IgD-negative memory B cell (primary cell): ENCODE data around the gene EVI5. TPM values are rescaled to one million over a fixed set of nuclear protein-coding genes. Genes with fewer than 3 reads are reported as not detected.
A peak's percentile ranks its signal among the peaks of the same experiment; 100 is the strongest.
"Not testable (repeated sequence)": the region's sequence is repeated elsewhere in the genome, so short reads cannot be mapped to it uniquely, and the experiment has no call there.

Experiments
- H3K27ac Mint-ChIP-seq, 3 donors: one replicate each; pipeline ENCODE4 v1.8.0; 2020 to 2022; ENCODE audit warnings: mild to moderate bottlenecking in 3 of 3, mixed read lengths in 3 of 3, moderate library complexity in 1 of 3
- H3K27me3 Mint-ChIP-seq: one replicate; pipeline ENCODE4 v1.8.0; 2021; ENCODE audit warnings: mixed read lengths
- H3K36me3 Mint-ChIP-seq: one replicate; pipeline ENCODE4 v1.8.0; 2020; ENCODE audit warnings: mild to moderate bottlenecking, mixed read lengths
- H3K4me1 Mint-ChIP-seq, 3 donors: one replicate each; pipeline ENCODE4 v1.8.0; 2020 to 2022; ENCODE audit warnings: mixed read lengths in 3 of 3, mild to moderate bottlenecking in 1 of 3
- H3K4me3 Mint-ChIP-seq, 4 donors: one replicate each; pipeline ENCODE4 v1.8.0; 2020 to 2022; ENCODE audit warnings: mild to moderate bottlenecking in 4 of 4, mixed read lengths in 4 of 4, moderate library complexity in 3 of 4
- H3K9me3 Mint-ChIP-seq, 3 donors: one replicate each; pipeline ENCODE4 v1.8.0; 2020 to 2021; ENCODE audit warnings: mixed read lengths in 3 of 3, mild to moderate bottlenecking in 1 of 3
- polyA plus RNA-seq: library from polyadenylated mRNA; unstranded; fragments of 300-500 nt; fragmentation: Illumina TruSeq; gene quantifications from one replicate; pipeline ENCODE4 v1.2.3, GENCODE V29; 2021

Gene EVI5
- polyA plus RNA-seq, 1 donor from 2014 or later: 4.8 TPM

DNA sequence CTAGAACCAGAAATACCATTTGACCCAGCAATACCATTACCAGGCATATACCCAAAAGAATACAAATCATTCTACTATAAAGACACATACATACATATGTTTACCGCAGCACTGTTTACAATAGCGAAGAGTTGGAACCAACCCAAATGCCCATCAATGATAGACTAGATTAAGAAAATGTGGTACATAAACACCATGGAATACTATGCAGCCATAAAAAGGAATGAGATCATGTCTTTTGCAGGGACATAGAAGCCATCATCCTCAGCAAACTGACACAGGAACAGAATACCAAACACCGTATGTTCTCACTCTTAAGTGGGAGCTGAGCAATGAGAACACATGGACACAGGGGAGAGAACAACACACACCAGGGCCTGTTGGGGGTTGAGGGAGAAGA is 144.2 kb downstream of the EVI5 start:
- H3K9me3 Mint-ChIP-seq, H3K36me3 Mint-ChIP-seq, H3K27ac Mint-ChIP-seq, H3K27me3 Mint-ChIP-seq, H3K4me1 Mint-ChIP-seq, H3K4me3 Mint-ChIP-seq: not testable (repeated sequence)

DNA sequence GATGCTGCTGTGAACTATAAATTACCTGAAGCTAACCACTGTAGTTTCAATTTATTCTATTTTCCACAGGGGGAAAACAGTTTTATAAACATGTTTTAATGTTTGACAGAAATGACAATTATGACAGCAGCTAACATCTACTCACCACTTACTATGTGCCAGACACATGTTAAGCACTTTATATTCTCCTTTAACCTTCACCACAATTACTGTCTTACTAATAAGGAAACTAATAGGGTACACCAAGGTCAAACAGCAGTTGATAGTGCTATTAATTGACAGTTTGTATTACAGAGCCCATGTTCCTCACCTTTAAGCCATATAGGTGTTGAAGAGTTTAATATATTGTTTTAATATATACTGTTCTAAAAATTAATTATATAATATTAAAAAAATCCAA is 146.4 kb downstream of the EVI5 start:
- Mint-ChIP-seq H3K36me3 (peaks cover 12% of the 10 kb centered on the region), H3K9me3 (peaks cover 0 to 5% (median 4%) of the 10 kb centered on the region in 3 donors), H3K27ac (no peak overlapping the region), H3K4me1 (no peaks in the 10 kb centered on the region), H3K4me3 (no peak overlapping the region), H3K27me3 (no peaks in the 10 kb centered on the region)

DNA sequence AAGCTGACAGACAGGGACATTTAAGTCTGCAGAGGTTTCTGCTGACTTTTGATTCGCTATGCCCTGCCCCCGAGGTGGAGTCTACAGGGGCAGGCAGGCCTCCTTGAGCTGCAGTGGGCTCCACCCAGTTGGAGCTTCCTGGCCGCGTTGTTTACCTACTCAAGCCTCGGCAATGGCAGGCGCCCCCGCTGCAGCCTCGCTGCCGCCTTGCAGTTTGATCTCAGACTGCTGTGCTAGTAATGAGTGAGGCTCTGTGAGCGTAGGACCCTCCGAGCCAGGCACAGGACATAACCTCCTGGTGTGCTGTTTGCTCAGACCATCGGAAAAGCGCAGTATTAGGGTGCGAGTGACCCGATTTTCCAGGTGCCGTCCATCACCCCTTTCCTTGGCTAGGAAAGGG is 149.7 kb downstream of the EVI5 start:
- not testable (repeated sequence) for H3K27me3 Mint-ChIP-seq, H3K4me1 Mint-ChIP-seq, H3K4me3 Mint-ChIP-seq, H3K36me3 Mint-ChIP-seq, H3K9me3 Mint-ChIP-seq, H3K27ac Mint-ChIP-seq

DNA sequence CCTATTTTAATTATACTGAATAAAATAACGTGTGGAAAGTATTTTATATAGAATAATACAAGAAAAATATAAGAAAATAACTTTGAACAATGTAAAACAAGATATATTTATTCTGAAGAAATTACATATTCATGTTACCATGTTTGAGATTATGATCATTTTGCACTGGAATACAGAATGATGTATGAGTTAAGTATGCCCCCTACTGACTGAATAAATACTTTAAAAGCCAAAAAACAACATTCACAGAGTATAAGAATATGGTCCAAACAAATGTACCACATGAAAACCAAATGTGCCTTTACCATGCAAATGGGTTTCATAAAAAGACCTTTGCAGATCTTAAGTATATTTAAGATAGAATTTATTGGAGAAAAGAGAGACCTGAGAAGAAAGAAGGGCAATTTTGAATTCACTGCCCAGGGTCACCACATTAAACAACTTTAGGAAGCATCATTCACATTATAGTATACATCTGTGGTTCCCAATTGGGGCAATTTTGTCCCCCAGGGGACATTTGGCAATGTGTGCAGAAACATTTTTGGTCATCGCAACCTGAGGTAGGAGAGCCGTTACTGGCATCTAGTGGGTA is 161.6 kb downstream of the EVI5 start:
- Mint-ChIP-seq H3K4me3 (no peak overlapping the region), H3K9me3 (peaks cover 0 to 1% (median 0%) of the 10 kb centered on the region in 3 donors), H3K27ac (no peak overlapping the region), H3K27me3 (no peaks in the 10 kb centered on the region), H3K36me3 (peaks cover 19% of the 10 kb centered on the region), H3K4me1 (no peaks in the 10 kb centered on the region)

DNA sequence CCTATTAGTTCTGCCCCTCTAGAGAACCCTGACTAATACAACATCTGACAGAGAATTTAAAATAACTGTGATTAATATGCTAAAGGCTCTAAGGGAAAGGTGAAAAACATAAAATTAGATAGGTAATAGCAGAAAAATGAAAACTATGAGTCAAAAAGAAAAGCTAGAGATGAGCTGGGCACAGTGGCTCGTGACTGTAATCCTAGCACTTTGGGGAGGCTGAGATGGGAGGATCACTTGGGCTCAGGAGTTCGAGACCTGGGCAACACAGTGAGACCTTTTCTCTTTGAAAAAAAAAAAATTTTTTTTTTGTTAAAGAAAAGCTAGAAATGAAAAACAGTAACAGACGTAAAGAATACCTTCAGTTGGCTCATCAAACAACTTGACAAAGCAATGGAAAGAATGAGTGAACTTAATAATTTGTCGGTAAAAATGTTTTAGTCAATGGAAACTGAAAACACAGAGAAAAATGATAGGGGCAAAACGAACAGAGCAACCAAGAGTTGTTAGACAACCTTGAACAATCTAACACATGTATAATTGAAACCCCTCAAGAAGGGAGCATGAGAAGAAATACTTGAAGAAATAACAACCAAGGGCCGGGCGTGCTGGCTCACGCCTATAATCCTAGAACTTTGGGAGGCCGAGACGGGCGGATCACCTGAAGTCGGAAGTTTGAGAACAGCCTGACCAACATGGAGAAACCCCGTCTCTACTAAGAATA is 165.3 kb downstream of the EVI5 start:
- H3K27ac Mint-ChIP-seq: no peak overlapping the region
- no peak overlapping the region for H3K4me3 Mint-ChIP-seq
- no peaks in the 10 kb centered on the region for H3K27me3 Mint-ChIP-seq
- peaks cover 0 to 1% (median 0%) of the 10 kb centered on the region in 3 donors for H3K9me3 Mint-ChIP-seq
- no peaks in the 10 kb centered on the region for H3K4me1 Mint-ChIP-seq
- peaks cover 25% of the 10 kb centered on the region for H3K36me3 Mint-ChIP-seq

DNA sequence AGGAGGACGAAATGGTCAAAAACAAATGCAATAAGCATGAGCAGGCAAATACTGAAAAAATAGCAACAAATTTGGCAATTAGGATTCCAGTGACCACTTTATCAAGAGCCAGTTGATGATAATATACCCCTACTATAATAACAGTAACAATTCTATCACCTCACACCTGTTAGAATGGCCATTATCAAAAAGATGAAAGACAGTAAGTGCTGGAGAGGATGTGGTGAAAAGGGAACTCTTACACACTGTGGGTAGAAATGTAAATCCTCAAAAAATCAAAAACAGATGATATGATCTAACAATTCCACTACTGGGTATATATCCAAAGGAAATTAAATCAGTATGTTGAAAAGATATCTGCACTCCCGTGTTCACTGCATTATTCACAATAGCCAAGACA is 183.9 kb downstream of the EVI5 start:
- Mint-ChIP-seq H3K27ac (peak overlapping the region in 1 of 3 donors; percentile 43), H3K27me3 (no peaks in the 10 kb centered on the region), H3K4me1 (peaks cover 0 to 3% (median 0%) of the 10 kb centered on the region in 3 donors), H3K36me3 (peaks cover 2% of the 10 kb centered on the region), H3K4me3 (no peak overlapping the region), H3K9me3 (no peaks in the 10 kb centered on the region)

DNA sequence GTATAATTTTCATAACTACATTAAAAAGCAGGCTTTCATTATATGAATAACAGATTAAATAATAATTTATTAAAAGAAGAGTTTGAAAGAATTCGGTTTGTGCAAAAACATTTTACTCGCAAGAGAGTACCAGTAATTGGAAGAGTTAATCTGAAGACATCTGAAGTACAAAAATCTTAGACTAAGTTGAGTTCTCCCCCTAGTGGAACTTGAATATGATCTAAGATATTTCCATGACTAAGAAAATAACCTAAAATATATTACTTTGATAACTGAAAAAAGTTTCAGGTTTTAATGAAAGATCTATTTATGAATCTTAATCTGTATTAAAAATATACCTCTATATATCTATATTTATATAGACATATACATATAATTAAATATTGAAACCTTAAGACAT is 185.7 kb downstream of the EVI5 start:
- Mint-ChIP-seq H3K36me3 (peaks cover 5% of the 10 kb centered on the region), H3K9me3 (no peaks in the 10 kb centered on the region), H3K4me1 (peaks cover 0 to 3% (median 0%) of the 10 kb centered on the region in 3 donors), H3K27ac (no peak overlapping the region), H3K27me3 (no peaks in the 10 kb centered on the region), H3K4me3 (no peak overlapping the region)

DNA sequence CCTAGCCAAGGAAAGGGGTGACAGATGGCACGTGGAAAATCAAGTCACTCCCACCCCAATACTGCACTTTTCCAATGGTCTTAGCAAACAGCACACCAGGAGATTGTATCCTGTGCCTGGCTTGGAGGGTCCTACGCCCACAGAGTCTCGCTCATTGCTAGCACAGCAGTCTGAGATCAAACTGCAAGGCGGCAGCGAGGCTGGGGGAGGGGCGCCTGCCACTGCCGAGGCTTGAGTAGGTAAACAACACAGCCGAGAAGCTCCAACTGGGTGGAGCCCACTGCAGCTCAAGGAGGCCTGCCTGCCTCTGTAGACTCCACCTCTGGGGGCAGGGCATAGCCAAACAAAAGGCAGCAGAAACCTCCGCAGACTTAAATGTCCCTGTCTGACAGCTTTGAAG is 195.5 kb downstream of the EVI5 start:
- H3K36me3 Mint-ChIP-seq: peaks cover 14% of the 10 kb centered on the region
- not testable (repeated sequence) for H3K27me3 Mint-ChIP-seq, H3K9me3 Mint-ChIP-seq, H3K4me3 Mint-ChIP-seq, H3K27ac Mint-ChIP-seq, H3K4me1 Mint-ChIP-seq

DNA sequence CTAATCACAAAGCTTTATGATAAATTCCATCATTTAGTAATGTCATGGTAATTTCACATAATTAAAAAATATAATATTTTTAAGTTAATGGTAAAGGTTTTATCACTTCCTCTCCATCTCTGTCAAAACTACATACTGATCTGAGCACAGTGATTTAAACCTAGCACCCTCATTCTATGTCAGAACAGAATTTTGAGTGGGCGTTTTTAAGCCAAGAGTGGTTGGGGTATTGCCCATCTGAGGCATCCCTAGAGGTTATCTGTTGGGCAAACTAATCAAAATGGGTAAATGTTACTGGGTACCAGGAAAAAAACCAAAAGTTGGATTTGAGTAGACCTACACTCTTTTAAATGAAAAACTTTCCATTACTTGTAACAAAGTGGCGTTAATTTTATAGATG is 197.5 kb downstream of the EVI5 start:
- H3K36me3 Mint-ChIP-seq: peaks cover 11% of the 10 kb centered on the region
- H3K9me3 Mint-ChIP-seq: peaks cover 0 to 2% (median 0%) of the 10 kb centered on the region in 3 donors
- no peak overlapping the region for H3K27ac Mint-ChIP-seq
- H3K27me3 Mint-ChIP-seq: no peaks in the 10 kb centered on the region
- H3K4me3 Mint-ChIP-seq: no peak overlapping the region
- H3K4me1 Mint-ChIP-seq: peaks cover 0 to 4% (median 3%) of the 10 kb centered on the region in 3 donors

DNA sequence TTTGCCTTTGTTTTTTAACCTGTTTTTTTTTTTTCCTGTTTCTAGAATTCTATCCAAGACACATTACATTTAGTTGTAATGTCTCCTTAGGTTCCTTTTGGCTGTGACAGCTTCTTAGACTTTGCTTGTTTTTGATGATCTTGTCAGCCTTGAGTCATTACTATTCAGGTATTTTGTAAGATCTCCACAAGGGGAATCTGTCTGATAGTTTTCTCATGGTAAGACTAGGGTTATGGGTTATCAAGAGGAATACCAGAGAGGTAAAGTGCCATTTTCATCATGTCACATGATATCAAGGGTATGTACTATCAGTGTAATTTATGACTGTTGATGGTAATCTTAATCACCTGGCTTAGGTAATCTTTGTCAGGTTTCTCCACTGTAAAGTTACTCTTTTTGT is 199.1 kb downstream of the EVI5 start:
- H3K9me3 Mint-ChIP-seq: peaks cover 0 to 2% (median 0%) of the 10 kb centered on the region in 3 donors
- H3K36me3 Mint-ChIP-seq: peaks cover 11% of the 10 kb centered on the region
- peaks cover 0 to 4% (median 0%) of the 10 kb centered on the region in 3 donors for H3K4me1 Mint-ChIP-seq
- H3K4me3 Mint-ChIP-seq: no peak overlapping the region
- no peaks in the 10 kb centered on the region for H3K27me3 Mint-ChIP-seq
- no peak overlapping the region for H3K27ac Mint-ChIP-seq

DNA sequence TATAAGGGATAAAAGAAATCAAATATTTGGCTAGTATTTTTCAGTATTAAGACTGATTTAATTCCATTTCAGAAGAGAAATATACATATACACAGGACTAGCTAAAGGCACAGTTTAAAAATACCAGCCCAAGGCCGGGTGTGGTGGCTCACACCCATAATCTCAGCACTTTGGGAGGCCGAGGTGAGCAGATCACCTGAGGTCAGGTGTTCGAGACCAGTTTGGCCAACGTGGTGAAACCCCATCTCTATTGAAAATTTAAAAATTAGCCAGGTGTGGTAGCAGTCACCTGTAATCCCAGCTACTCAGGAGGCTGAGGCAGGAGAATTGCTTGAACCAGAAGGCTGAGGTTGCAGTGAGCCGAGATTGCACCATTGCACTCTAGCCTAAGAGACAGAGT is 200.1 kb downstream of the EVI5 start:
- not testable (repeated sequence) for H3K9me3 Mint-ChIP-seq, H3K36me3 Mint-ChIP-seq, H3K4me3 Mint-ChIP-seq, H3K4me1 Mint-ChIP-seq, H3K27me3 Mint-ChIP-seq, H3K27ac Mint-ChIP-seq

DNA sequence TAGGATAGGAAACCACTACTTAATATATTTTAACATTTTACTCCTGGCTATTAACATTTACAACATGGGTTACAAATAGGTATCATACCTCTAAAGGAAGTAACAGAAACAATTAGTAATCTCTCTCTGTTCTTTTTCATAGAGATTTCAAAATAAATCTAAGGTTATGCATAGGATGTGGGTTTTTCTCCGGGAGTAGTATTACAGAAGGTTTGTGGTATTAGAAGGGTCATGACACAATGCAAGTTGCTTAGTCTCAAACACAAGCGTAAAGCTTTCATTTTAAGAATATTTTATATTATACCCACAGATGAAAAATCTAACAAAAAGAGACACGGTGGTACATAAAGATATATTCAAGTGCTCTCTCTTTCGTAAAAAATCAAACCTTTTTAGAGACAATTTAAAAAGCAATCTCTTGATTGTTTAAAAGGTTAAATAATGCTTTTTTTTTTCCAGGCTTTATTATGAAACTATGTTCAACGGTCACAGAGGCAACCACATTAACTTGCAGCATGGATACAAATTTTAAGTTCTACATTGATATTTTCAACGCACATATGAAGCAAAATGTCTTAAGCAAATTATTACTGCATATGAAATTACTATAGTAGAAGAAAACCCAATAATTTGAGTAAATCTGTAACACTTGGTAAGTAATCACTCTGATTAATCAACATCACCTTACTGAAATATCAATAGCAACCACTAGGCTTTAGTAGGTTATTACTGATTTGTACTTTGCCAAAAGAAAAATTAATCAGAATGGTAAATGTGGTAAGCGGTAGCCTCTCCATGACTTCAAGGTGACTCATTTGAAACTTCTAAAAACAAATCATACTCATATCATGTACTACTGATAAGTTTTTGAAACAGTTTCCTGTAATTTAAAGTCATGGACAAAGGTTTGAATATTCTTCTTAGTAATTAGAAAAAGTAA is 200.8 kb downstream of the EVI5 start:
- Mint-ChIP-seq H3K27me3 (no peaks in the 10 kb centered on the region), H3K36me3 (peaks cover 9% of the 10 kb centered on the region), H3K27ac (no peak overlapping the region), H3K4me3 (peak overlapping the region in 1 of 4 donors; percentile 33), H3K4me1 (peaks cover 0 to 4% (median 0%) of the 10 kb centered on the region in 3 donors), H3K9me3 (no peaks in the 10 kb centered on the region)

DNA sequence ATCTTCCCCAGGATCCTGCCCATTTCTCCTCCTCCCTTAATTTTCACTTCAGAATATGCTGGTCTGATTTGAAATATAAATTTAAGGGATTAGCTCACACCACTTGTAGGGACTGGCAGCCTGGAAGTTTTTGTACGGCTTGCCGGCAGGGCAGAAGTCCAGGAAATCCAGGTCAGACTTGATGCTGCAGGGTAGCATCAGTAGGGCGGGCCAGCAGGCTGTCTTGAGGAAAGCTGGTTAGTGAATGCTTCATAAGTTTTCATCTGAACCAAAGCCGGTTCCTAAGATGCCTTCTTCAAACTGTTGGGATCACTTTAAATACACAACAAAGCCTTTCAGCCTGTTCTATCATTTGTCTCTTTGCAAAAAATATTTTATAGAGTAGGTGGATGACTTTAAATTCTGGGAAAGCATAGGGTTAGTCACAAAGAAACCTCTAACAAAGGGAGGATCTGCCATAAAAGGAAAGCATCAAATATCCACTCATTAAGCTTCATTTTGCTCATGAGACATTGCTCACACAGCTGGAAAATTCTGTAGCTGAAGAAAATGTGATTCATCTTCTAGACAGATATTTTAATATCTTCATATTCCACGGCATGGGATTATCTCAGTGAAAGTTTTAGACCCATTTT is 207.5 kb downstream of the EVI5 start:
- no peak overlapping the region for H3K4me3 Mint-ChIP-seq
- no peak overlapping the region for H3K27ac Mint-ChIP-seq
- H3K27me3 Mint-ChIP-seq: no peaks in the 10 kb centered on the region
- H3K4me1 Mint-ChIP-seq: no peaks in the 10 kb centered on the region
- peaks cover 8% of the 10 kb centered on the region for H3K36me3 Mint-ChIP-seq
- H3K9me3 Mint-ChIP-seq: no peaks in the 10 kb centered on the region

DNA sequence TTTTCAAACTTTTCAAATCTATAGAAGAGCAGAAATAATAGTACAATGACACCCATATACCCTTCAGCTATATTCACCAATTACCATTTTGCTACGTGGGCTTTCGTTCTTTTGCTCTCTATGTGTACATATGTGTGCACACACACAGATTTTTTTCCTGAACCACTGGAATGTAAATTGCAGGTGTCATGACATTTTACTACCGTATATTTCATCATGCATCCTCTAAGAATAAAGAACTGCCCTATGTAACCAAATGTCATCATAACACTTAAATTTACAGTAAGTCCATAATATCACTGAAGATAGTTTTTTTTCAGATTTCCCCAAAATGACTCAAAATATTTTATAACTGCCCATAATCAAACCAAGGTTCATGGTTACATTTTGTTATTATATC is 209.8 kb downstream of the EVI5 start:
- H3K4me3 Mint-ChIP-seq: no peak overlapping the region
- H3K27ac Mint-ChIP-seq: no peak overlapping the region
- no peaks in the 10 kb centered on the region for H3K27me3 Mint-ChIP-seq
- H3K9me3 Mint-ChIP-seq: no peaks in the 10 kb centered on the region
- H3K4me1 Mint-ChIP-seq: no peaks in the 10 kb centered on the region
- peaks cover 9% of the 10 kb centered on the region for H3K36me3 Mint-ChIP-seq

DNA sequence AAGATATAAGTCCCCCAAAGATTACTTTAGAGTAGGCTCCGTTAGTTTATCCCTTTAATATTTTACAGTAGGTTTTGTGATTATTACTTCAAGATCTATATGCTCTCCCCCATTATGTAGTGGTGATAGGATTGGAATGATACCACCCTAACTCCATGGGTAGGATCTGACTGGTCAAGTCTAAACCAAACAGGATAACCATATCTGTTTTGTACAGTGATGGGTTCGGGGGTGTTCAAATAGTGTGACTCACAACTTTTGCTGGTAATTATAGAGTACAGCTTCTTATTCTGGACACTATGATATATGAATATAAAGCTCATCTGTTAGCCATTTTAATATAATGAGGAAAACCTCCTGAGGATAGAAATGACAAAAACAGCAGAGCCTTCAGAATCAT is 212.4 kb downstream of the EVI5 start:
- H3K27ac Mint-ChIP-seq: no peak overlapping the region
- H3K4me3 Mint-ChIP-seq: no peak overlapping the region
- H3K4me1 Mint-ChIP-seq: no peaks in the 10 kb centered on the region
- no peaks in the 10 kb centered on the region for H3K9me3 Mint-ChIP-seq
- H3K36me3 Mint-ChIP-seq: peaks cover 7% of the 10 kb centered on the region
- no peaks in the 10 kb centered on the region for H3K27me3 Mint-ChIP-seq
